ENCODE measurements around the gene OASL.

DNA sequence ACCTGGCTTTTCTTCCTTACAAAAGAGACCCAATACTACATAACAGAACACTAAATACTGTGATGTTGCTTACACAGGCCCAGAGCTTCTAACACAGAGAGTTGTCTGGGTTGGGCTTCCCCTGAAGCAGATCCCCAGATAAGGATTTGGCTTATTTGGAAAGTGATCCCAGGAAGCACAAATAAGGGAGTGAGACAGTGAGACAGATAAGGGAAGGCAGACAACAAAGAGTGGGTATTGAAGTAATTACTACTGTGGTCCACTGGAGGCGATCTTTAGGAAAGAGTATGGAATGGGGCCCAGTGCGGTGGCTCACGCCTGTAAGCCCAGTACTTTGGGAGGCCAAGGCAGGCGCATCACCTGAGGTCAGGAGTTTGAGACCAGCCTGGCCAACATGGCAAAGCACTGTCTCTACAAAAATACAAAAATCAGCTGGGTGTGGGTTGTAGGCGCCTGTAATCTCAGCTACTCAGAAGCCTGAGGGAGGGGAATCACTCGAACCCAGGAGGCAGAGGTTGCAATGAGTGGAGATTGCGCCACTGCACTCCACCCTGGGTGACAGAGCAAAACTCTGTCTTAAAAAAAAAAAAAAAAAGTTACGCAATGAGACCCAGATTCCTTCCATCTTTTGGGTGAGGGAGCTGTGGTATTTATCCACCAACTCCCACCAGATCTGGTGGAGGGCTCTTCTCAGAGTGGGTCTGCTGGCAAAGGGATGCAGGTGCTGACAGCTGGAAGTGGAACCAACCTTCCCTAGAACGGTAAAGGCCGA is 12.6 kb downstream of the OASL start:
- TF ChIP-seq, protein P1, sequence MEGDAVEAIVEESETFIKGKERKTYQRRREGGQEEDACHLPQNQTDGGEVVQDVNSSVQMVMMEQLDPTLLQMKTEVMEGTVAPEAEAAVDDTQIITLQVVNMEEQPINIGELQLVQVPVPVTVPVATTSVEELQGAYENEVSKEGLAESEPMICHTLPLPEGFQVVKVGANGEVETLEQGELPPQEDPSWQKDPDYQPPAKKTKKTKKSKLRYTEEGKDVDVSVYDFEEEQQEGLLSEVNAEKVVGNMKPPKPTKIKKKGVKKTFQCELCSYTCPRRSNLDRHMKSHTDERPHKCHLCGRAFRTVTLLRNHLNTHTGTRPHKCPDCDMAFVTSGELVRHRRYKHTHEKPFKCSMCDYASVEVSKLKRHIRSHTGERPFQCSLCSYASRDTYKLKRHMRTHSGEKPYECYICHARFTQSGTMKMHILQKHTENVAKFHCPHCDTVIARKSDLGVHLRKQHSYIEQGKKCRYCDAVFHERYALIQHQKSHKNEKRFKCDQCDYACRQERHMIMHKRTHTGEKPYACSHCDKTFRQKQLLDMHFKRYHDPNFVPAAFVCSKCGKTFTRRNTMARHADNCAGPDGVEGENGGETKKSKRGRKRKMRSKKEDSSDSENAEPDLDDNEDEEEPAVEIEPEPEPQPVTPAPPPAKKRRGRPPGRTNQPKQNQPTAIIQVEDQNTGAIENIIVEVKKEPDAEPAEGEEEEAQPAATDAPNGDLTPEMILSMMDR (IDR thresholded peaks at IDR 0.05): no peak
- TF ChIP-seq POLR2A (IDR thresholded peaks at IDR 0.05): no peak
